ENCODE data around the gene TIGAR.

The TIGAR gene

DNA sequence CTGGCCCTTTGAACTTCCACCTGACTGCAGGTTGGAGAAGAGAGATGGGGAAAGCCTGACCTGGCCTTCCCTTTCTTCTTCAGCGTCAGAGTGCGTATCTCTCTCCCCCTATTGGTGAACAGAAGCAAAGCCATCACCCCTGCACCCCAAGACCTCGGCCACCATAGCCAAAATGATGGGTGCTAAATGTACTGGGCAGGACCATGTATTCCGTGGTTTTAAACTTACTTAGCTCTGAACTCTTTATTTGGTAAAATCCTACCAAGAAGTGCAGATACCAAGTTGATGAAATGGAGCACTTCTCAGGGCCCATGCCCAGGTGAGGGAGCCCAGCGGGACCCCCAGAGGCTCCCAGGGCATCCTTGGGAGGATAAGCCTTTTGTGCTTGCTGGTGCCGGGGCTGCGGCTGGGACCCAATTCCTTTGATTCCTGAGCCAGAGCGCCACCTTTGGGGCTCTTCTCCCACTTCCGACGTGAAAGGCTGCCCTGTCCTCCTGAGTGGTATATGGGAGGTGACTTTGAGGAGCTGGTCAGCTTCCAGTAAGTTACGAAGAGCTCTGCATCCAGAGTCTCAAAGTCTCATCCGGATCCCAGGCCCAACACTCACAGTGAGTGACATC, 38.0 kb upstream of the TIGAR start:
- TF ChIP-seq FOXM1 (IDR thresholded peaks at IDR 0.05; ENCODE audit: borderline replicate concordance, low read depth) (no peak), EGR1 (IDR thresholded peaks at IDR 0.05) (no peak), USF1 (IDR thresholded peaks at IDR 0.05) (no peak)
- TF ChIP-seq, protein P1, sequence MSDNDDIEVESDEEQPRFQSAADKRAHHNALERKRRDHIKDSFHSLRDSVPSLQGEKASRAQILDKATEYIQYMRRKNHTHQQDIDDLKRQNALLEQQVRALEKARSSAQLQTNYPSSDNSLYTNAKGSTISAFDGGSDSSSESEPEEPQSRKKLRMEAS (IDR thresholded peaks at IDR 0.05): no peak

DNA sequence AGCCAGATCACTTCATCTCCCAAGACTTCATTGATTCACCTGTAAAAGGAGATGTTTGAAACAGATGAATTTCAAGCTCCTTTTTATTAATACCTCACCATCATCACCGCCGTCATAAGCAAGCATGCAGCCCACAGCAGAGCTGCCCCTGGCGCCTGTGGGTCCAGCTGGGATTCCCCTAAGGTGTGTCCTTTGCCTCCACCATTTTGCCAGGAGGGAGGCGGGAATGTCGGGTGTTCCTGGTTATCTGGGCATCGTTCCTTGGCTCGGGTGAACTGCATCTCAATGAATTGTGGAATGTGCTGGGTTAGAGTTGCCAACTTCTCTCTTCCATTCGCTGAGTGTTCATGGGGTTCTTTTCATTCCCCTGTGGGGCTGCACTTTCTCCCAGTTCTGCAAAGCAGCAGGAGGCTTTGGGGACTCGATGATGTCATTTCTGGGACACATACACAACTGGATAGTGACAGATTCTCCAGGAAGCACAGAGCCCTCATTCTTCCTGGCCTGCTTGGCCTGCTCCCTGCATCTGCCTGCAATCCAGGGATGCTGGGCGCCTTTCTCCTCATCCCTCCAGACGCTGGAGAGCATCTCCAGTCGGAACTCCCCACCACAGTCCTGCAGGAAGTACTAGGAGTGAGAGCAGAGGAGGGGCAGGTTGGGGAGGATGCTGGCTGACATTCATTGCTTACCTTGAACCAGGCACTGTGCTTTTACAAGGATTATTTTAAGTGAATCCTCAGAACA, 37.3 kb upstream of the TIGAR start:
- no peak for TF ChIP-seq USF1 (IDR thresholded peaks at IDR 0.05)
- TF ChIP-seq, protein P1 (IDR thresholded peaks at IDR 0.05): no peak
- TF ChIP-seq FOXM1 (IDR thresholded peaks at IDR 0.05; ENCODE audit: borderline replicate concordance, low read depth): no peak
- no peak for TF ChIP-seq TAF1 (IDR thresholded peaks at IDR 0.05; ENCODE audit: low read depth)
- no peak for TF ChIP-seq REST (IDR thresholded peaks at IDR 0.05; ENCODE audit: low read depth)
- no peak for TF ChIP-seq RAD21 (IDR thresholded peaks at IDR 0.05; ENCODE audit: low read depth)
- TF ChIP-seq YY1 (IDR thresholded peaks at IDR 0.05; ENCODE audit: low read depth): no peak
- TF ChIP-seq NFIC (IDR thresholded peaks at IDR 0.05): no peak
- no peak for TF ChIP-seq ZBTB7A (IDR thresholded peaks at IDR 0.05; ENCODE audit: low read depth)
- no peak for TF ChIP-seq TEAD4 (IDR thresholded peaks at IDR 0.05)
- no peak for TF ChIP-seq CREB1 (IDR thresholded peaks at IDR 0.05; ENCODE audit: low read depth)
- no peak for TF ChIP-seq TCF12 (IDR thresholded peaks at IDR 0.05; ENCODE audit: low read depth)
- no peak for TF ChIP-seq EGR1 (IDR thresholded peaks at IDR 0.05)
- no peak for TF ChIP-seq CEBPB (IDR thresholded peaks at IDR 0.05)

DNA sequence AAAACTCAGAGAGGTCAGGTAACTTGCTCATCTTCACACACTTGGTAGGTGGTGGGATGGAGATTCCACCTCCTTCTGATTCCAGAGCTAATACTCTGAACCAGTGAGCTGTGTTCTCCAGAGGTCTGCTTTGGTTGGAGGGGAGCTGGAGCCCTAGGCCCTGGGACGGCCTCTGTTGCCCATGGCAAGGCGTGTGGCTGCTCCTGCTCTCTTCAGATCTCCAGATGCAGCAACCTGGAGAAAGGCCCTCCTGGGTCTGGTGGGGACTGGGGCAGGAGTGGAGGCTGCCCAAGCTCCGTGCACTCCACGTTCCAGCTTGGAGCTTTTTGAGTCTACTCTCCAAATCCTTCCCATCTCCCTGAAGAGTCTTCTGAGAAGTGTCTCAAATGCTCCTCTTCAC, 36.7 kb upstream of the TIGAR start:
- TF ChIP-seq TEAD4 (IDR thresholded peaks at IDR 0.05): no peak
- no peak for TF ChIP-seq ZBTB7A (IDR thresholded peaks at IDR 0.05; ENCODE audit: low read depth)
- no peak for TF ChIP-seq USF1 (IDR thresholded peaks at IDR 0.05)

GRCh38 chr12:4285070-4285469, 35.9 kb upstream of the TIGAR start:
- TF ChIP-seq TCF12 (IDR thresholded peaks at IDR 0.05; ENCODE audit: low read depth): no peak
- TF ChIP-seq RAD21 (IDR thresholded peaks at IDR 0.05; ENCODE audit: low read depth): no peak
- TF ChIP-seq USF1 (IDR thresholded peaks at IDR 0.05): no peak
- no peak for TF ChIP-seq TEAD4 (IDR thresholded peaks at IDR 0.05)
- TF ChIP-seq REST (IDR thresholded peaks at IDR 0.05; ENCODE audit: low read depth): no peak
- TF ChIP-seq YY1 (IDR thresholded peaks at IDR 0.05; ENCODE audit: low read depth): no peak
- TF ChIP-seq EP300 (IDR thresholded peaks at IDR 0.05; ENCODE audit: borderline replicate concordance): no peak
- TF ChIP-seq TAF1 (IDR thresholded peaks at IDR 0.05; ENCODE audit: low read depth): no peak
- no peak for TF ChIP-seq ZBTB7A (IDR thresholded peaks at IDR 0.05; ENCODE audit: low read depth)
- no peak for TF ChIP-seq CEBPB (IDR thresholded peaks at IDR 0.05)

DNA sequence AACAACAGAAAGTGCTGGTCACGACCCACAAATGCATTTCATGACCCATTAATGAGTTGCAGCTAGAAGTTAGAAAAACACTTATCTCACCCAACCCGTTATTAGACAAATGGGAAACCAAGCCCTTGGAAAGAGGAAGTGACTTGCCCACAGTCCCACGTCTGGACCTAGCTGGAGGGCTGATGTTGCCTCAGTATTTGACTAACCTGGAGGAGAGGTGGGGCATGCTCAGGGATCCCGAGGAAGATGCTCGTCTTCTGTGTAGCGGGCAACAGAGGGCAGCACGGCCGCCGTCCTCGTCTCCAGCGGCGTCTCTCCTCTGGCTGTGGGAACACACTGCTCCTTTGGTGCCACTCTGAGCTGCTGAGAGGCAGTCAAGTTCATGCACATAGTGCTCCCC, 34.8 kb upstream of the TIGAR start:
- TF ChIP-seq RAD21 (IDR thresholded peaks at IDR 0.05; ENCODE audit: low read depth): no peak
- no peak for TF ChIP-seq USF1 (IDR thresholded peaks at IDR 0.05)
- TF ChIP-seq NFIC (IDR thresholded peaks at IDR 0.05): no peak
- no peak for TF ChIP-seq CEBPB (IDR thresholded peaks at IDR 0.05)
- TF ChIP-seq EP300 (IDR thresholded peaks at IDR 0.05; ENCODE audit: borderline replicate concordance): no peak
- no peak for TF ChIP-seq FOXM1 (IDR thresholded peaks at IDR 0.05; ENCODE audit: borderline replicate concordance, low read depth)
- TF ChIP-seq TEAD4 (IDR thresholded peaks at IDR 0.05): no peak
- TF ChIP-seq CREB1 (IDR thresholded peaks at IDR 0.05; ENCODE audit: low read depth): no peak
- TF ChIP-seq, protein P1 (IDR thresholded peaks at IDR 0.05): no peak
- TF ChIP-seq REST (IDR thresholded peaks at IDR 0.05; ENCODE audit: low read depth): no peak
- TF ChIP-seq ZBTB7A (IDR thresholded peaks at IDR 0.05; ENCODE audit: low read depth): no peak
- no peak for TF ChIP-seq TCF12 (IDR thresholded peaks at IDR 0.05; ENCODE audit: low read depth)
- no peak for TF ChIP-seq TAF1 (IDR thresholded peaks at IDR 0.05; ENCODE audit: low read depth)
- no peak for TF ChIP-seq EGR1 (IDR thresholded peaks at IDR 0.05)
- TF ChIP-seq YY1 (IDR thresholded peaks at IDR 0.05; ENCODE audit: low read depth): no peak

All from Ishikawa (cell line).